SK-N-SH treated with all-trans-retinoic acid at 6 μM for 48 hours (cell line): Measurements from ENCODE around the gene GSTM4.

Experiments
- BACH2 ChIP-seq: fragments of 250-450 bp; sonication (Bioruptor Pico); IDR thresholded peaks from 2 replicates; pipeline ENCODE4 v1.9.0; 2021; ENCODE audit warnings: mild to moderate bottlenecking, borderline replicate concordance
- RARB ChIP-seq: fragments of 250-450 bp; sonication (Bioruptor Pico); IDR thresholded peaks from 2 replicates; pipeline ENCODE4 v1.8.0; 2021; ENCODE audit warnings: mild to moderate bottlenecking, moderate library complexity
- TOX ChIP-seq: fragments of 250-450 bp; sonication (Bioruptor Pico); IDR thresholded peaks from 2 replicates; pipeline ENCODE4 v1.8.0; 2021; ENCODE audit warnings: mild to moderate bottlenecking, moderate library complexity, borderline replicate concordance
- ZFP3 ChIP-seq: fragments of 250-450 bp; sonication (Bioruptor Pico); IDR thresholded peaks from 2 replicates; pipeline ENCODE4 v1.5.0; 2020; ENCODE audit warnings: mild to moderate bottlenecking, moderate library complexity
- ZFP30 ChIP-seq: fragments of 450-650 bp; formaldehyde crosslinking; IDR thresholded peaks from 2 replicates; pipeline ENCODE4 v1.5.0; 2022; ENCODE audit warnings: mild to moderate bottlenecking, moderate library complexity

DNA sequence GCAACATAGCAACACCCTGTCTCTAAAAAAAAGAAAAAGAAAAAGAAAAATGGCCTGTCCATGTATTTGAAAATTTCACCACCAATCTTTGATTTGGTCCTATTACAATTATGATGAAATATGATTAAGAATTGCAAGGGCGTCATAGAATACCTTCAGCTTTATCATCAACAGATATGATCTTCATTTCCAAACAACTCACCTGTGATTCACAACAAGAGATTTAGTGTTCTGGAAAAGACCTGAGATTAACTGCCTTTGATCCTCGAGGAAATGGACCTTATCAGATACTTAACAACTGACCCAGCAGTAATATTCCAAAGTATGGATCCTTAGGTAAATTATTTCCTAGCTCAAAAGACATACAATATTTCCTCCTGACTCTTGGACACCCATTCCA is 3.5 kb upstream of the GSTM4 start:
- TF ChIP-seq BACH2 (CRISPR knock-in tag) (no peak), ZFP30 (no peak), ZFP3 (CRISPR knock-in tag) (no peak), TOX (CRISPR knock-in tag) (no peak), RARB (CRISPR knock-in tag) (no peak)
